Activated T-helper 1 cell treated with anti-CD3 and anti-CD28 coated beads, Interleukin-12 subunit alpha, Interleukin-12 subunit beta, Interleukin-2, Interleukin-4 antibody, amounts not matched to agents 30 ng/mL and 10 ng/mL and 1 ng/mL, durations not matched to agents 14 hours and 24 hours and 36 hours (primary cell): ENCODE data around the gene PASK. TPM values are rescaled to one million over a fixed set of nuclear protein-coding genes. Genes with fewer than 3 reads are reported as not detected.
"Not testable (repeated sequence)": the region's sequence is repeated elsewhere in the genome, so short reads cannot be mapped to it uniquely, and the experiment has no call there.

Experiments used
- DNase-seq: peaks from one replicate; pipeline ENCODE4 v3.0.0; 2021; ENCODE audit warnings: low spot score
- H3K27ac Mint-ChIP-seq: one replicate; pipeline ENCODE4 v1.8.0; 2021; ENCODE audit warnings: mild to moderate bottlenecking, mixed read lengths
- H3K27me3 Mint-ChIP-seq: one replicate; pipeline ENCODE4 v1.8.0; 2022; ENCODE audit warnings: mild to moderate bottlenecking, moderate library complexity, mixed read lengths; ENCODE audit not compliant: insufficient read depth
- H3K36me3 Mint-ChIP-seq: one replicate; pipeline ENCODE4 v1.8.0; 2021; ENCODE audit warnings: low read depth, mixed read lengths
- H3K4me1 Mint-ChIP-seq: one replicate; pipeline ENCODE4 v1.8.0; 2021; ENCODE audit warnings: low read depth, mixed read lengths
- H3K4me3 Mint-ChIP-seq: one replicate; pipeline ENCODE4 v1.8.0; 2021; ENCODE audit warnings: mild to moderate bottlenecking, moderate library complexity, mixed read lengths
- H3K9me3 Mint-ChIP-seq: one replicate; pipeline ENCODE4 v1.8.0; 2021; ENCODE audit warnings: mixed read lengths
- intact Hi-C: fragments of 100-400 bp; cut with micrococcal nuclease; formaldehyde crosslinking; loops from one replicate; pipeline ENCODE4 v1.15.1; 2024
- total RNA-seq: library from RNA; stranded (reverse); gene quantifications from 2 replicates; pipeline ENCODE4 v1.2.3, GENCODE V29; 2022

PASK gene
- total RNA-seq, 1 donor from 2014 or later: 101 TPM

DNA sequence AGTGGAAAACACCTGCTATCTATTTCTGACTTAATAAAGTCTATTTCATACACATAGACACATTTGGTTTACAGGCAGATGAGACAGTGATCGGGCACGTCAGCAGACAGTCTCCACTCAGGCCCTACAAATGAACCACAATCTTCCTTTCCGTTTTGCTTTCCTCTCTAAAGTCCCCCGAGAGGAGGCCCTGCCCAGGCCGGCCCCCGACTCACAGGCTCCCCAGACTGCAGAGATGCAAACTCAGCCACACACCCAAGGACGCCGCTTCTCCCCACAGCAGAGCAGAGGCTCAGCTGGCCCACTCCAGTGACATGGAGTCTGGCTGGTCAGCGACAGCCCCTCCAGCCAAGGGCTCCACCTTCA lies 37.8 kb downstream of the PASK start:
- peaks cover 53% of the 10 kb centered on the region for H3K4me1 Mint-ChIP-seq
- no peak for DNase-seq
- H3K36me3 Mint-ChIP-seq: peaks cover 55% of the 10 kb centered on the region
- peak overlapping the region; percentile 78 for H3K4me3 Mint-ChIP-seq
- intact Hi-C loops: no loop called here
- no peaks in the 10 kb centered on the region for H3K27me3 Mint-ChIP-seq
- H3K27ac Mint-ChIP-seq: peak overlapping the region; percentile 69
- no peaks in the 10 kb centered on the region for H3K9me3 Mint-ChIP-seq

DNA sequence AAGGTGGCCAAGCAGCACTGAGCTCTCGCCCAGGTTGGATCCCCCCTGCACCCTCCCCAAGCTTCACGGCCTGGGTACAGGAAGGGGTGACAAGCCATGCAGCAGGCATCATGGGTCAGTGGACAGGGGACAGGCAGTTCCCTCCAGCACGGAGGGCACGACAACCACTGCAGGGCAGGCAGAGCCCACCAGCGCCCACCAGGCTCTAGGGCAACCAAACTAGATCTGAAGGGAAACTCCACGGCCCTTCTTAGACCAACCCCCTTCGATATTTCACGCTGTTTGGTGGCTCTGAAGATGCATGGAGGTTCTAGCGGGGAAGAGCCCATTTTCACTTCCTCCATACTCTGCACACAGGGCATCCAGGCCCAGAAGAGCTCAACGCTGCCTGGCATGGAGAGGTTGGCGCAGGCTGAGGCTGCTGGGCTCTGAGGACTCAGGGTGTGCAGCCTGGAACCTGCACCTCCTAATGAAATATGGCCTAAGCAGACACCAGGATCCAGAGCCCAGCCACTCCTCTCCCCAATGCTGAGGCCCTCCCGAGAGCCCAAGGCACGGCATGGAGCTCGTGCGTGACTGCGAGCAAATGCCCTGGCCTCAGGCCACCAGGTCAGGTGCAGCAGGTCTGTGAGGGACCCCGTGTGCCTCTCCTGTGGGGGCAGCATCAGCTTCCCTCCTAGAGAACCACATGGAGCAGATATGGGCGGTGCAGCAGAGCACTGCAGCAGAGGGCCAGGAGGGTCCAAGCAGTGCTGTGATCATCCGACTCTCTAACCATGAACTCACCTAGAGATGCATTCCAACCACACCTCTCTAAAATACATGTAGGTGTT lies 38.4 kb downstream of the PASK start:
- peak overlapping the region; percentile 69 for H3K27ac Mint-ChIP-seq
- H3K27me3 Mint-ChIP-seq: no peaks in the 10 kb centered on the region
- H3K4me3 Mint-ChIP-seq: peak overlapping the region; percentile 78
- DNase-seq: no peak
- H3K4me1 Mint-ChIP-seq: peaks cover 48% of the 10 kb centered on the region
- peaks cover 49% of the 10 kb centered on the region for H3K36me3 Mint-ChIP-seq
- intact Hi-C loops: no loop called here
- H3K9me3 Mint-ChIP-seq: no peaks in the 10 kb centered on the region

DNA sequence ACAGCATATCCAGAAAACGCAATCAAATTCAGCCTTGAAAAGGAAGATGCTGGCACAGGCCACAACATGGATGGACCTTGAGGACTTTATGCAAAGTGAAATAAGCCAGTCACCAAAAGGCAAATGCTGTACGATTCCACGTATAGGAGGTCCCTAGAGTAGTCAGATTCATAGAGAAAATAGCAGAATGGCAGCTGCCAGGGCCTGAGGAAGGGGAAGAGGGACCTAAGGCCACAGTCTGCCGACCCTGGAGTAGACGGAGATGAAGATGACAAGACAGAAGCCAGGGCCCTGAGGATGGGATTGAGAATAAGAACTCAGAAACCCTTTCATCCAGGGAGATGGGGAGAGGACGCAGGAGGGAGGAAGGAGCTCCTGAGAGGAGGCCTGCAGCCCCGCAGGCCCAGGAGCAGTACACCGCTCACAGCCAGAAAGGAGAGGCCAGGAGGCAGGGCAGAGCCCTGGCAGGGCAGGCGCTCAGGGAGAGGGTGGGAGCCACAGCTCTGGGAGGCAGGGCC lies 39.1 kb downstream of the PASK start:
- intact Hi-C loops: no loop called here
- peaks cover 48% of the 10 kb centered on the region for H3K4me1 Mint-ChIP-seq
- peaks cover 46% of the 10 kb centered on the region for H3K36me3 Mint-ChIP-seq
- no peak for DNase-seq
- H3K27me3 Mint-ChIP-seq: no peaks in the 10 kb centered on the region
- H3K27ac Mint-ChIP-seq: peak overlapping the region; percentile 78
- H3K9me3 Mint-ChIP-seq: no peaks in the 10 kb centered on the region
- peak overlapping the region; percentile 78 for H3K4me3 Mint-ChIP-seq

DNA sequence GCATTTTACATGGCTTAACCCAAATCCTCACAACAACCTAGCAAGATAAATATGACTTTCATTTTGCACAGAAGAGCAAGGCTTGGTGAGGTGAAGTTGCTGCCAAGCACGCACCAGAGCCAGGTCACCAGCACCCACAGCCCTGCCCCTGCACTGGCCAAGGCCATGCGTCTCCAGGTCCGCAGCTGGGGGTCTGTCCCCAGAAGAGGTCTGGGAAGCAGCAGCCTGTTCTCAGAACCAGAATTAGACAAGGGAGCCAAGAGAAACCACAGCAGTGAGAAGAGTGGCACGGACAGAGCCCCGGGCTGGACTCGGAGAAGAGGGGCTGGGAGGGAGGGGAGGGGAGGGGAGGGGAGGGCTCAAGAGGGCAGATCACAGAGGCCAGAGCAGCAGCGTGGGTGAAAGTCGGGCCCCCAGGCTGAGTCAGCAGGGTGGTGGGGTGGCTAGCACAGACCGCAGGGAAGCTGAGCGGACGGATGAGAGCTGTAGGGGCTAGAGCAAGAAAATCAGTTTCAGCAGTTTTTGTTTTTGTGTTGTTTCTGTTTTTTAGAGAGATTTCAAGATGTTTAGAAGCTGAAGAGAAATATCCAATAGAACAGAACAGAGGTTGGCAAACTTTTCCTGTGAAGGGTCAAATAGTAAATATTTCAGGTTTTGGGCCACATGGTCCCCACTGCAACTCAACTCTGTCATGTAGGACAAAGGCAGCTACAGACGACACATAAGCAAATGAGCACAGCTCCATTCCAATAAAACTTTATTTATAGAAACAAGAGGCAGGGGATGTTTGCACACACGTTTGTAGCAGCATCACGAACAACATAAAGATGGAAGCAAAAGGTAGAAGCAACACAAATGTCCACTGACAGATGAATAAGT lies 39.8 kb downstream of the PASK start:
- Mint-ChIP-seq H3K9me3 (no peaks in the 10 kb centered on the region), H3K27me3 (no peaks in the 10 kb centered on the region), H3K27ac (peak overlapping the region; percentile 96), H3K4me3 (peak overlapping the region; percentile 70), H3K4me1 (peaks cover 42% of the 10 kb centered on the region), H3K36me3 (peaks cover 40% of the 10 kb centered on the region)
- no peak for DNase-seq
- intact Hi-C loops: no loop called here

DNA sequence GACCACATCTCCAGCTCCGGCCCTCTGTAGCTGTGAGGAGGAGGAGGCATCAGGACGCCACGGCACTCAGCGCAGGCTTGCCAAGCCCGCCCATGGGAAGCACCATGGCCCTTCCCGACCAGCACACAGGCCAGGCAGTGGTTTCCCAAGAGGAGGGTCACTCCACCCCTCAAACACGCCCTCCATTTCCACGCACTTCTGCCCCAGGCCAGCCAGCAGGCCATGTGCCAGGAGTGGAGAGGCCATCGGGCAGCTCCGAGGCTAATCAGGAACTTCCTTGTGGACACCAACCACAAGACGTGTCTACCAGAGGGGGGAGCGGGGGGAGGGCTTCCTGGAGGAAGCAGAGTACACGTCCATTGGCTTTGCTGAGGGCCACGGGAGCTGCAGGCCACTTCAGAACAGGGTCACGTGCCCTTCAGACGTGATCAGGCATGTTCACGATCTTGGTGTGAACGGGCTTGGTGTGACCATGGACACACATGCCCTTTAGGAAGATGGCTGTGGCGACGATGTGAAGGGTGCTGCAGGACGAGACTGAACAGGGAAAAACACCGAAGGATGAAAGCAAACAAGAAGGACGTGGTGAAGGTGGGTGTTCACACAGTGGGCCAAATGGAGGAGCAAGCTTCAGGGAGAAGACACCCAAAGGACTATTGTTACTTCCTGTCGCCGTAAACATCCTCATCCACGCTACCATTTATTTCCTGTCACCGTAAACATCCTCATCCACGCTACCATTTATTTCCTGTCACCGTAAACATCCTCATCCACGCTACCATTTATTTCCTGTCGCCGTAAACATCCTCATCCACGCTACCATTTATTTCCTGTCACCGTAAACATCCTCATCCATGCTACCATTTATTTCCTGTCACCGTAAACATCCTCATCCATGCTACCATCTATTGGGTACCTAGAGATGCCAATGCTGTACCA lies 40.7 kb downstream of the PASK start:
- H3K36me3 Mint-ChIP-seq: peaks cover 34% of the 10 kb centered on the region
- no peaks in the 10 kb centered on the region for H3K9me3 Mint-ChIP-seq
- intact Hi-C loops: no loop called here
- H3K4me3 Mint-ChIP-seq: peak overlapping the region; percentile 70
- H3K4me1 Mint-ChIP-seq: peaks cover 41% of the 10 kb centered on the region
- H3K27ac Mint-ChIP-seq: peak overlapping the region; percentile 96
- no peaks in the 10 kb centered on the region for H3K27me3 Mint-ChIP-seq
- DNase-seq: no peak

DNA sequence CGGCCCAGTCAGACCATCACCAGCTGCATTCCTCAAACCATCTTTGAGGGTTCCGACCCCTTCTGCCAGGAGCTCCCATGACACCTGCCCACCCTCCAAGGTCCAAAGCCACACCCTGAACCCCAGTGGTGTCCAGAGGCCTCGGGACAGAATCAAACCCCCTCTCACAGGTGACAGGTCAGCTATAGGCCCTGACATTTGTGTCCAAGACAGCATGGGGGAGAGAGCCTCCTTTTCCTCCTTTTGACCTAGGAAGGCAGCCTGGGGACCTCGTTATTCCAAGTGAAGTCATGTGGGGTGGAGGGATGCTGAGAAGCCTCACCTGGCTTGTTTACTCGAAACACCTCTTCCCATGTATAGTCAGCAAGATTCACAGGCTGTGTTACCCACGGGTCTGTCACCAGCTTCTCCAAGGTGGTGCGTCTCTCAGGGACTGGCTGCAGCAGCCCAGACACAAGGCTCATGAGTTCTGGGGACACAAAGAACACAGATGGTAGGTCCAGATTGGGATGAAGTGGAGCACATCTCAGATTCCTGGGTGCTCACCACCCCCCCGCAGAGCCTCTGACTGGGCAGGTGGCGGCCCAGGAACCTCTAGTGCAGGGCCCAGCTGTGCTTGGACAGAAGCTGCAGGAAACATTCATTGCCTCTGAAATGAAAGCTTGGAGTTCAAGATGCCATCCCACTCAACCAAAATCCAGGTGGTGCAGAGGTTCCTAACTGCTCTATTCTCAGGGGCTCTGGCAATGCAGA lies 42.1 kb downstream of the PASK start:
- H3K9me3 Mint-ChIP-seq: no peaks in the 10 kb centered on the region
- intact Hi-C loops: no loop called here
- no peaks in the 10 kb centered on the region for H3K27me3 Mint-ChIP-seq
- H3K4me3 Mint-ChIP-seq: peak overlapping the region; percentile 26
- H3K27ac Mint-ChIP-seq: peak overlapping the region; percentile 96
- H3K4me1 Mint-ChIP-seq: peaks cover 44% of the 10 kb centered on the region
- peaks cover 30% of the 10 kb centered on the region for H3K36me3 Mint-ChIP-seq
- DNase-seq: no peak

DNA sequence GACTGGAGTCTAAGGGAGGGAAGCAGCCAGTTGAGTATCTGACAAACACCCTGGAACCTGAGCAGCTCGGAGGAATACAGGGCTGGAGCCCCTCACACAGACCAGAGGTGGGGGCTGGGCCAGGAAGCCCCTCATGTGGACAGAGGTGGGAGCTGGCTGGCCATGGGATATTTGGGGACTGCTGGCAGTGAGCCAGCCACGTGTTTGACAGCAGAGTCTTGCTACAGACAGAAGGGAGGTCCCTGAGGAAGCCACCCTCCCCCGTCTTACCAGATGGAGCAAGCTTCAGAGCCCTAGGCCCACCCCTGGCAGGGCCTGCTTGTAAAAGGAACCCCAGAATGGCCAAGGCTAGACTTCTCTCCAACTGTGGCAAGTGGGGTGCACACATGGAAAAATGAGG lies 43.6 kb downstream of the PASK start:
- intact Hi-C loops: no loop called here
- H3K27ac Mint-ChIP-seq: no peak overlapping the region
- DNase-seq: no peak
- H3K36me3 Mint-ChIP-seq: peaks cover 20% of the 10 kb centered on the region
- no peaks in the 10 kb centered on the region for H3K27me3 Mint-ChIP-seq
- no peak overlapping the region for H3K4me3 Mint-ChIP-seq
- no peaks in the 10 kb centered on the region for H3K9me3 Mint-ChIP-seq
- H3K4me1 Mint-ChIP-seq: peaks cover 40% of the 10 kb centered on the region

DNA sequence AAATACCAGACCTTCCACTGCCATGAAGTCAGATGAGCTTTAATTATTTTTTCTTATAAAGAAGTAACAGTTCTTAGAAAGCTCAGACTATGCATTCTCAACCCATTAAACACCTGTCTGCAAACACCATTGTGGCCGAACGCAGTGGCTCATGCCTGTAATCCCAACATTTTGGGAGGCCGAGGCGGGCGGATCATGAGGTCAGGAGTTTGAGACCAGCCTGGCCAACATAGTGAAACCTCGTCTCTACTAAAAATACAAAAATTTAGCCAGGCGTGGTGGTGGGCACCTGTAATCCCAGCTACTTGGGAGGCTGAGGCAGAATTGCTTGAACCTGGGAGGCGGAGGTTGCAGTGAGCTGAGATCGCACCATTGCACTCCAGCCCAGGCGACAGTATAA lies 44.7 kb downstream of the PASK start:
- H3K27ac Mint-ChIP-seq, DNase-seq, intact Hi-C loops, H3K9me3 Mint-ChIP-seq, H3K4me3 Mint-ChIP-seq, H3K27me3 Mint-ChIP-seq: not testable (repeated sequence)
- Mint-ChIP-seq H3K36me3 (peaks cover 20% of the 10 kb centered on the region), H3K4me1 (peaks cover 43% of the 10 kb centered on the region)

DNA sequence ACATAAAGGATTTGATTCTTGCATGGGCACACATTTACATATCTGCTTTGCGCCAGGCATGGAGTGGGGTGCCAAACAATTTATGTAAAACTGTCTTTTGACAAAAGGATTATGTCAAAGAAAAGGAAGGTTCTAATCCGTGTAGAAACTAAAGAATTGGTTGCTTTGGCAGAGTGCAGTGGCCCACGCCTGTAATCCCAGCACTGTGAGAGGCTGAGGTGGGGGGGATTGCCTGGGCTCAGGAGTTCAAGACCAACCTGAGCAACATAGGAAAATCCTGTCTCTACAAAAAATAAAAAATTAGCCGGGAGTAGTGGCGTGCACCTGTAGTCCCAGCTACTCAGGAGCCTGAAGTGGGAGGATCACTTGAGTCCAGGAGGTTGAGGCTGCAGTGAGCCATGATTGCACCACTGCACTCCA lies 46.1 kb downstream of the PASK start:
- Mint-ChIP-seq H3K27me3 (no peaks in the 10 kb centered on the region), H3K4me3 (peak overlapping the region; percentile 94), H3K27ac (peak overlapping the region; percentile 98), H3K36me3 (peaks cover 22% of the 10 kb centered on the region), H3K4me1 (peaks cover 41% of the 10 kb centered on the region), H3K9me3 (no peaks in the 10 kb centered on the region)
- intact Hi-C loops: loop anchor here (2.0 kb wide), 3 partner anchors 114 to 406 kb away; partner anchors contain the start of genes HDLBP, SEPTIN2 and STK25
- no peak for DNase-seq

DNA sequence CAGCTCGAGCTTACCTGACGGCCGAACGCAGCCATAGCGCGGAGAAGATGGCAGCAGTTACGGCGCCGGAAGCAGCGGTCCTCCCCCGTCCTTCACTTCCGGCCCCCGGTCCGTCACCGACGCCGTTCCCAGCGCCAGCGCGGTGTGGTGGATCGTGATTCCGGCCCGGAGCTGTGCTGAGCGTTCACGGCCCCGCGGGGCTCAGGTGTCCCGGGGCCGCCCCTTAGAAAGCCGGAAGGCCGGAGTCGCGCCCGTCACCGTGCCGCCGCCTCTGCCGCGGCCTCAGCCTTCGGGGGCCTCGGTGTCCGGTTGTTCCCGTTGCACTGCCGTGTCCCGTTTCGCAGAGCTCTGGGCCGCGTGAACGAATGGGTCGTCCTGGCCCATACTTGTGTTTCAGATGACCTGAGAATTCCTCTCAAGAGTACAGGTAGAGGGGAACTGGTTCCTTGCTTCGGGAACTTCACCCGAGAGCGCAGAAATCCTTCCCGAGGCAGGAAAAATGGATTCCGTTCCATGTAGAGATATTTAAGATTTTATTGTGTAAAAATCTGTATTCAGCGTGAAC lies 47.0 kb downstream of the PASK start, which contains the start of gene MTERF4:
Gene MTERF4 (minus strand): TSS at position 49 of the 565 bp plus-strand sequence. CDS start 14 bp downstream, at position 35.
- Mint-ChIP-seq H3K4me1 (peaks cover 41% of the 10 kb centered on the region), H3K27me3 (no peaks in the 10 kb centered on the region), H3K4me3 (peak within 1 kb of the TSS; percentile 94), H3K36me3 (peaks cover 23% of the 10 kb centered on the region), H3K9me3 (no peaks in the 10 kb centered on the region), H3K27ac (peak within 1 kb of the TSS; percentile 98)
- DNase-seq: peak; percentile 86
- intact Hi-C loops: loop anchor here (1.0 to 2.0 kb wide), 6 partner anchors 25 to 406 kb away; partner anchors contain the start of genes FARP2, HDLBP, PASK and SEPTIN2

DNA sequence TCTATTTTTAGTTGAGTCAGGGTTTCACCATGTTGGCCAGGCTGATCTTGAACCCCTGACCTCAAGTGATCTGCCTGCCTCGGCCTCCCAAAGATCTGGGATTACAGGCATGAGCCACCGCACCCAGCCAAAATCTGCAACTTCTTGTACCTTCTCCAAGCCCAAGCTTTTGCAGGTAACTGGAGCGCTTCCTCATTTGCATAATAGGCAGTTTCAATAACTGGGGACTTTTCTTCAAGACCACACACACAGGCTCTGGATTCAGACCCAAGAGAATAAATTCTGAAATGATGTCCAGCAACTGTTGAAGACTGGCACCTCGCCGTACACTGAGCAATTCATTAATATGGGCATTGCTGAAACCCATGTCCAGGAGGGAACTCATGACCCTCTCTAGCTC lies 50.0 kb downstream of the PASK start:
- H3K27ac Mint-ChIP-seq: no peak overlapping the region
- H3K4me3 Mint-ChIP-seq: no peak overlapping the region
- peaks cover 62% of the 10 kb centered on the region for H3K4me1 Mint-ChIP-seq
- intact Hi-C loops: no loop called here
- H3K27me3 Mint-ChIP-seq: no peaks in the 10 kb centered on the region
- H3K36me3 Mint-ChIP-seq: peaks cover 38% of the 10 kb centered on the region
- H3K9me3 Mint-ChIP-seq: no peaks in the 10 kb centered on the region
- DNase-seq: no peak
